ENCODE measurements around the gene P2RX6. TPM values are rescaled to one million over a fixed set of nuclear protein-coding genes. Genes with fewer than 3 reads are reported as not detected.
"Not testable (repeated sequence)": the region's sequence is repeated elsewhere in the genome, so short reads cannot be mapped to it uniquely, and the experiment has no call there.

P2RX6 gene
- total and polyA plus RNA-seq, 4 donors = 0.05 to 0.59 (median 0.33) TPM

GRCh38 chr22:21070690-21071615 lies 56.0 kb downstream of the P2RX6 start:
- Histone ChIP-seq H3K4me3 (ENCODE audit: low read depth in 1 of 3, low read length in 3 of 3) (no peak overlapping the region), H3K36me3 (ENCODE audit: control insufficient read depth in 4 of 4, insufficient read depth in 3 of 4, low read depth in 1 of 4, low read length in 3 of 4) (no peaks in the 10 kb centered on the region), H3K4me1 (ENCODE audit: control insufficient read depth in 4 of 4, insufficient read depth in 4 of 4, low read length in 3 of 4) (no peaks in the 10 kb centered on the region), H3K9me3 (ENCODE audit: control insufficient read depth in 4 of 4, low read length in 3 of 4) (no peaks in the 10 kb centered on the region), H3K27me3 (ENCODE audit: control insufficient read depth in 4 of 4, insufficient read depth in 4 of 4, low read length in 3 of 4) (no peaks in the 10 kb centered on the region), H3K9ac (ENCODE audit: low read depth in 1 of 2, low read length in 2 of 2) (no peak overlapping the region), H3K27ac (ENCODE audit: low read depth in 1 of 2, low read length in 2 of 2) (no peak overlapping the region)
- TF ChIP-seq RXRA (IDR thresholded peaks at IDR 0.05) (no peak), NR2F2 (IDR thresholded peaks at IDR 0.05) (no peak), CTCF (IDR thresholded peaks at IDR 0.05; ENCODE audit: low read depth, low read length, missing input control) (no peak)
- DNase-seq (ENCODE audit: low spot score) = no peak
- WGBS = 91% methylated on average over 17 of the region's 17 CpGs

GRCh38 chr22:21071796-21072195 lies 56.8 kb downstream of the P2RX6 start:
- not testable (repeated sequence) for H3K36me3 ChIP-seq (ENCODE audit: control insufficient read depth in 4 of 4, insufficient read depth in 3 of 4, low read depth in 1 of 4, low read length in 3 of 4); DNase-seq (ENCODE audit: low spot score); H3K4me3 ChIP-seq (ENCODE audit: low read depth in 1 of 3, low read length in 3 of 3); H3K9me3 ChIP-seq (ENCODE audit: control insufficient read depth in 4 of 4, low read length in 3 of 4); H3K4me1 ChIP-seq (ENCODE audit: control insufficient read depth in 4 of 4, insufficient read depth in 4 of 4, low read length in 3 of 4); H3K27ac ChIP-seq (ENCODE audit: low read depth in 1 of 2, low read length in 2 of 2); H3K9ac ChIP-seq (ENCODE audit: low read depth in 1 of 2, low read length in 2 of 2); H3K27me3 ChIP-seq (ENCODE audit: control insufficient read depth in 4 of 4, insufficient read depth in 4 of 4, low read length in 3 of 4)
- 86% methylated on average over 8 of the region's 8 CpGs for WGBS

GRCh38 chr22:21073023-21073422 lies 58.1 kb downstream of the P2RX6 start:
- no peaks in the 10 kb centered on the region for H3K27me3 ChIP-seq (ENCODE audit: control insufficient read depth in 4 of 4, insufficient read depth in 4 of 4, low read length in 3 of 4)
- no peak overlapping the region for H3K9ac ChIP-seq (ENCODE audit: low read depth in 1 of 2, low read length in 2 of 2)
- H3K4me1 ChIP-seq (ENCODE audit: control insufficient read depth in 4 of 4, insufficient read depth in 4 of 4, low read length in 3 of 4) = no peaks in the 10 kb centered on the region
- no peak overlapping the region for H3K27ac ChIP-seq (ENCODE audit: low read depth in 1 of 2, low read length in 2 of 2)
- H3K4me3 ChIP-seq (ENCODE audit: low read depth in 1 of 3, low read length in 3 of 3) = no peak overlapping the region
- no peak for TF ChIP-seq FOXA1 (IDR thresholded peaks at IDR 0.05)
- TF ChIP-seq FOXA2 (IDR thresholded peaks at IDR 0.05) = no peak
- no peak for TF ChIP-seq RXRA (IDR thresholded peaks at IDR 0.05)
- TF ChIP-seq REST (IDR thresholded peaks at IDR 0.05) = no peak
- no peak for TF ChIP-seq SP1 (IDR thresholded peaks at IDR 0.05)
- no peaks in the 10 kb centered on the region for H3K36me3 ChIP-seq (ENCODE audit: control insufficient read depth in 4 of 4, insufficient read depth in 3 of 4, low read depth in 1 of 4, low read length in 3 of 4)
- H3K9me3 ChIP-seq (ENCODE audit: control insufficient read depth in 4 of 4, low read length in 3 of 4) = no peaks in the 10 kb centered on the region
- 93% methylated on average over 3 of the region's 3 CpGs for WGBS
- DNase-seq (ENCODE audit: low spot score) = no peak
